Dermis blood vessel endothelial cell (primary cell): ENCODE data around the gene JARID2. TPM values are rescaled to one million over a fixed set of nuclear protein-coding genes. Genes with fewer than 3 reads are reported as not detected.
"Not testable (repeated sequence)": the region's sequence is repeated elsewhere in the genome, so short reads cannot be mapped to it uniquely, and the experiment has no call there.

ENCODE experiments used
- DNase-seq: peaks from one replicate; pipeline ENCODE4 v3.0.0; 2010
- total RNA-seq: library from RNA; depleted of rRNA; stranded (reverse); fragments of >200 nt; gene quantifications from 2 replicates; pipeline ENCODE4 v1.2.3, GENCODE V29; 2014

JARID2 gene
- total RNA-seq, 1 donor from 2014 or later = 15.3 TPM

DNA sequence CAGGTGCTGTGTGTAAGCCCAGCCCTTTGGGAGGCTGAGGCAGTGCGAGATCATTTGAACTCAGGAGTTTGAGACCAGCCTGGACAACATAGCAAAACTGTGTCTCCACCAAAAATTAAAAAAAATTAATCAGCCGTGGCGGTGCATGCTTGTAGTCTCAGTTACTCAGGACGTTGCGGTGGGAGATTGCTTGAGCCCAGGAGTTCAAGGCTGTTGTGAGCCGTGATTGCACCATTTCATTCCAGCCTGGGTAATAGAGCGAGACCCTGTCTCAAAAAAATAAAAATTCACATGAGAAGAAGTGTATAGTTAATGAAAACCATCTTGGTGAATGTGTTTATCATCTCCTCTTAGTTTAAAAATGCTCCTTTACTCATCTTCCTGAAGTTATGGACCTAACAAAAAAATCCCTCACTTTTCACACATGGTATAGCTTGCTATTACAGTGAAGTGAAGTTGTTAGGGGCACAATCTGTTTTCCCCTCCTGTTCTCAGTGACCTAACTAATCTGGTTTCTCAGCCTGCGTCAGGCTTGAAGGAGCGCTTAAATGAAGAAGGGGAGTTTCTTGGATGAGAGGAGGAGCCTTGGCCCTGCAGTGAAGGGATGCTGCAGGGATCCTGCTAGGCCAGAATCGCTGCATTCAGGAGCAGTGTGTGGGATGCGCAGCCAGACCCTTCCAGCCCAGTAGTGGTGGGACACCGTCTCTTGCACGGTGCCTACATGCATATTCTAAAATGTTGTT is 45.3 kb downstream of the JARID2 start:
- no peak for DNase-seq

DNA sequence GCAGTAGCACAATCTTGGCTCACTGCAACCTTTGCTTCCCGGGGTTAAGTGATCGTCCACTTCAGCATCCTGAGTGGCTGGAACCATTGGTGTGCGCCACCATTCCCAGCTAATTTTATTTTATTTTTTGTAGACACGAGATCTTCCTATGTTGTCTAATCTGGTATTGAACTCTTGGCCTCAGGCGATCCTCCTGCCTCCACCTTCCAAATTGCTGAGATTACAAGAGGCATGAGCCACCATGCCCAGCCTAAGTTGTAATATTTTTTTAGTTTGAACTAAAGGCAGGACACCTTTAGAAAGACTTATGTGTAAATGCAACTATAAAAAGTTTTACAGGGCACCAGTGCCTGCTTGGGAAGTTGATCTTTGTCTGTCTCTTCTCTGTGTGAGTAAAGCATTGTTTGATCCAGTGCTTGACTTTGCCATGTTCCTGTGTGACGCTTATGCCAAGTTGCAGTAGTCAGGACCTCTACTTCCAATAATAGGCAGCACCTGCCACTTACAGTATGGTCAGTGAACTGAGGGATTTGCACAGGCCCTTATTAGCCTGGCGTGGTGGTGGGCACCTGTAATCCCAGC is 46.9 kb downstream of the JARID2 start:
- DNase-seq = no peak

DNA sequence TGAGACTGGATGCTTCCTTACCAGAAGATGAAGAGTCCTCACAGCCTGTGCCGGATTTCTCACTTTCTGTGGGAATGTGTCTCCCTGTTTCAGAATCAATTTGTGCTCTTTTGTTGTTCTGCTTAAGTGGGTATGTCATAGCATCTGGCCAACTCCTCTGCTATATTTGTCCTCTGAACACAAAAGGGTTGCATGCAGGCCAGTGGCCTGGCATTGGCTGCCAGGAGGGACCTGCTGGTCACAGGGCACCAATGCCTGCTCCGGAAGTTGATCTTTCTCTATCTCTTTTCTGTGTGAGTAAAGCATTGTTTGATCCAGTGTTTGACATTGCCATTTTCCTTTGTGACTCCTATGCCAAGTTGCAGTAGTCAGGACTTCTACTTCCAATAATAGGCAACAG is 47.8 kb downstream of the JARID2 start:
- DNase-seq = no peak

DNA sequence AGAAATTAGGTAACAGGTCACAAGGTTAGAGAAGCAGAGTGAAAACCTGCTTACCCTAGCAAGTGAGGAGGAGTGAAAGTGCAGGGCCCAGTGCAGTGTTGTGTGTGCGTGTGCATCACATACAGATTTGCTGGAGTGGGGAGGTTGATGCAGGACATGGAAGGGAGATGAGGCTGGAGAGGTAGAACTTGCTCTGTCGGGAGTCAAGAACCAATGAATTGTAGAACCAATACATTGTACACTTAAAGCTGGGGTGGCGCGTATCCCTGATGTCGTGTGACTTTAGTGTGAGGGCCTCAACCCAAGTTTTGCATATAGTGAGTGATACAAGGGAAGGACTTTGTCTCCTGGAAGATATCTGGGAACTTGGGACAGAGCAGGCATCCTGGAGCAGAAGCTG is 48.6 kb downstream of the JARID2 start:
- DNase-seq = no peak

DNA sequence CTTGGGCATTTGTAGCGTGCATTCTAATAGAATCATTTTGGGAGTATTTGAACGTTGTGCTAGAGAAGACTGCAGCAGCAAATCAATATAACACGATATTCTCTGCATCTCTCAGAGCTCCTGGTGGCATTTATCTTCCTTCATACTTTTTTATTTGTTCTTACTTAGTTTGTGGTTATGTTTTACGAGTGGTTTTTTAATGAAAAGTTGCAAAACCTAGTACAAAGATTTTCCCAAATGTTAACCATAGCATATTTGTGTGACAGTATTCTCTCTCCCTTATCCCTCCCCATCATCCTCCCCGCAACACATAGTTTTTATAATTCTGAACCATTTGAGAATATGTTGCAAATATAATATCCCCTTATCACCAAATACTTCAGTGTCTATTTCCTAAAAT is 50.4 kb downstream of the JARID2 start:
- DNase-seq = no peak

DNA sequence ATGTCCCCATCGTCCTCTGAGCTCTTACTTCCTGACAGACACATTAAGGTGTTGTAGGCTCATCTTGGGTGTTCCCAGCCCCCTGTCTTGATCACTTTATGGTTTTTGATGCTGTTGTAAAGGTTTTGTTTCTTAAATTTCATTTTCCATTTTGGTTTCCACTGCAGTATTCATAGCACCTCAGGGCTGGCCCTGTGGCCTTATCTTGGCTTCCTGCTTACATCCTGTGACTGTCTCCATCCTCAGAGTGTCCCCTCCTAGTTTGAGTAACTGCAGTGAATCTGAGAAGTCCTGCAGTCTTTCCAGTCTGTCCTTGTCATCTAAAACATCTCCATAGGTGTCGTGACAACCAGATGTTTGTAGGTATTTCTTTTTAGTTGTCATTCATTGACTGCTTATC is 50.9 kb downstream of the JARID2 start:
- no peak for DNase-seq

DNA sequence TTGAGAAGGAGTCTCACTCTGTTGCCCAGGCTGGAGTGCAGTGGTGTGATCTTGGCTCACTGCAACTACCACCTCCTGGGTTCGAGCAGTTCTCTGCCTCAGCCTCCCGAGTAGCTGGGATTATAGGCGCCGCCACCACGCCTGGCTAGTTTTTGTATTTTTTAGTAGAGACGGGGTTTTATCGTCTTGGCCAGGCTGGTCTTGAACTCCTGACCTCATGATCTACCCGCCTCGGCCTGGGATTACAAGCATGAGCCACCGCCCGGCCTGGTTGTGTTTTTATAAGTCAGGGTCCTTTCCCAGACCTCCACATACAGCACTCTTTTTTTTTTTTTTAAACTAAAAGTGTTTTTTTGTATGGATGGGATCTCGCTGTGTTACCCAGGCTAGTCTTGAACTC is 51.3 kb downstream of the JARID2 start:
- DNase-seq = not testable (repeated sequence)

DNA sequence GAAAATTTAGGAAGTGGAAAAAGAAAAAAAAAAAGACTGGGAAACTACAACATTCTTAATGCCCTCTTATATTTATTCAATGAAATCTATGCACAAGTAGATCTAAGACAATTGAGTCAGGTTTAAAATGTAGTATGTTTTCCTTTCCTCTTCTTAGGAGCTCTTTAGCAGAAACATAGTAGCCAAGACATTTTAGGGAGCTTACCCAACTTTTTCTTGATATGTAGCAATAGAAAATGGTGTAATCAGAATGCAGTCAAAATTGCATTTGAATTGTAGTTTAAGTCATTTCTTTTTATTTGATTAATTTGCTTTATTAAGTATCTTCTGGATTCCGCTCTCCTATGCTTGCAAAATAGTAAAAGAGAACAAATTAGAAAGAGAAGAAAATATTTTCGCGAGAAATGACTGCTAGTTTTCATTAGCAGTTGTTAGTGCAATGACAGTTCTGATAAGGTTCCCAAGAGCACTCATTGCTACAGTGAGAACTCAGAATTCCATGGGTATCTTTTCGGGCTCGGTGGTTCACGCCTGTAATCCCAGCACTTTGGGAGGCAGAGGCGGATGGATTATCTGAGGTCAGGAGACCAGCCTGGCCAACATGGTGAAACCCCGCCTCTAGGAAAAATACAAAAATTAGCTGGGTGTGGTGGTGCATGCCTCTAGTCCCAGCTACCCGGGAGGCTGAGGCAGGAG is 52.2 kb downstream of the JARID2 start:
- no peak for DNase-seq

DNA sequence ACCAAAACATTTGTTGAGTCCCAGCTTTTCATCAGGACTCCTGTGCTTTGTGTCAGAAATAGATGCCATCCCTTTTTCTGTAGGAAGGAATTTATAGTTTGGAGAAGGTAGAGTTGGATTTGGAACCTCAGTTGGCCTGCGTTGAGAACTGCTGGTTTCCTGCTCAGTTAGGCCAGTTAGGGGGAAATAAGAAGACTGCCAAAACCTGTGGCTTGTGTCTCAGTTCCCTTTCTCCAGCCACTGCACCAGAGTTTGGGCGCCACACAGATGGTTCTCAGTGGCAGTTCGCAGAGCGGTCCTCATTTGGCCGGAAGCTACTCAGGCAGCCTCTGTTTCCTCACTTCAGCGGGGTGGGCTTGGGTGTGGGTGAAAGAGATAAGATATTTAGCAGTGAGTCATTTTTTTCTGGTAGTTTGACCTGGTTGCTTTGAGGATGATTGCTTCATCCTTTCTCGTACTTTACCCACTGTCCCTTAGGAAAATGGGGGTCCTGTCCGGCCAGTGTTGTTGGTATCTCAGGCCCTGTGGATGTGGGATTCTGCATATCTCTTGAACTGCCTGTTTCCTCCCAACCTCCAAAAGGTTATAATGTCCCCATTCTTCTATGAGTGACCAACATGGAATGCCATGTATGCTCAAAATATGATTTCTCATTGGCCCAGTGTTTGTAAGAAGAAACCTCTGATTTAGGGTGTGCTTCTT is 53.7 kb downstream of the JARID2 start:
- peak; percentile 50 for DNase-seq

DNA sequence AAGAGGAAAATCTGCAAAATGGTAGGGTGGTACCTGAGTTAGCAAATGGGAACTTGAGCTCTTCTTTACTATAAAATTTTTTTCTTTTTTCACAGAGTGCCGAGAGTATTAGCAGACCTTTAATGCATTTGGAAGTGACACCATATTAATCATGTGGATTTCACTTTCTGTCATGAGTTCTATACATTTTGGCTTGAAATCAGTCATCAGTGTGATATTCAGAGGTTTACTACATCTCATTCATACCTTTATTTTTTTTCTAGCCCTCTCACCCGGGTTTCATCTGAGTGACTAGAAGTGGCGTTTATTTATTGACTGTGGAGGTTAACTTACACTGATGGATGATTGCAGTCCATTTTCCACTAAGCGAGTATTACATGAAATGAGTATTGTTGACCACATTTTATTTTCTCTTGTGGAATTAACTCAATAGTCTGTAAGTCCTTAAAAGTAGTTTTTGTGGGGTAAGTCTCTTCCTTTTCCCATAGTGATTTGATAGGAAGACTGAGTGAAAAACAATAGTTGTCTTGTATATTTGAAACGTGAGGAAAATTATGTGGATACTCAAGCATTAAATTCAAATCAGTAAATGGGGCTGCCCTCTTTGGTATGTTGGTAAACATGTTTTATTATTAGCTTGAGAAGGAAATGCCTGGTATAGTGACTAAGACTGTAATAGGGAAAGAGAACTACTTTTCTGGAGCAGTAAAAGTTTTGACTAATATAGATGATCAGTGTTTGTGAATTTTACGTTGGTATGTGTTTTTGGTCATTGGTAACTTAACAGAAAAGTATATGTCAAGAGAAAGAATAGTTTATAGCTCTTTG is 55.5 kb downstream of the JARID2 start:
- no peak for DNase-seq

DNA sequence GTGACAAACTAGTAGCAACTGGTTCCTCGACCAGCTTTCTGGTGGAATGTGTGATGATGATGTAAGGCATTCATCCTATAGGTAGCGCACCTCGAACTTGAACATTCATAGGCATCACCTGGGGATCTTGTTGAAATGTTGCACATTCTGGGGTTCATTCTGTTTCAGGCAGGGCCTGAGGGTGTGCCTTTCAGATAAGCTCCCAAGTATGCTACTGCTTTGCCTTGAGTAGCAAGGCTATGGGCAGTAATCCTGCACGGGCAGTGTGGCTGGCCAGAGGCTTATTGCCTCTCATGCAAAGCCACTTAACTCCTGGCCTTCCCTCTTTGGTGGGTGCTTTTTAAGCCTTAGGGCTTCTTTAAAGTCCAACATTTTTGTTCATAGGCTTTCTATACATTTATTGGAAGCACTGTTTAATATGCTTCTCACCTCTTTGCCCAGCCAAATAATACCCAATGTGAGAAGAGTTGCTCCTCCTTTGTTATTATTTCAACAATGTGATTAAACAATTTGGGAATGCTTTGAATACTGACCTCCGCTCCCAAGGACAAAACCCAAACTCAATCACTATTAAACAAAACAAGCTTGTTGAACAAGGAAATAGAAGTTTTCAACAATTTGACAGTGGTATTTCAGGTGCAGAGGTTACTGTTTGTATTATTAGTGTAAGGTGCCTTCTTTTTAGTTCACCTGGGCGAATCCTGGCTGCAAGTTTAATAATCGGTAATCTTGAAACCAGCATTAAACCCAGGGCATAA is 57.5 kb downstream of the JARID2 start:
- DNase-seq = no peak

DNA sequence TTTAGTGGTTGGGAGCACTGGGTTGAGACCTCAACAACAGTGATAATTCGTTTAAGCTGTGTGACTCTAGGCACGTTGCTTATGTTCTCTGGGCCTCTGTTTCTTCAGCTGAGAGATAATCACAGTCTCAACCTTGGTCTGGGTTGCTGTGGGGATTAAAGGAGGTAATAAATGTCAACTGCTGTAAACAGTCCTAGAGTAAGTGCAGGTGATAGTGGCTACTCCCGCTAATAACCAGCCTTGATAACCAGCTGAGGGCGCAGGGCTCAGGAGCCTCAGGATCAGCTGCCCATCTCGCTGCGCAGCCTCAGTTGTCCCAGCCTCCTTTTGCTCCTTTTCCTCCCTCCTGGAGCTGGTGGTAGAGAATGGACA is 58.0 kb downstream of the JARID2 start:
- no peak for DNase-seq

DNA sequence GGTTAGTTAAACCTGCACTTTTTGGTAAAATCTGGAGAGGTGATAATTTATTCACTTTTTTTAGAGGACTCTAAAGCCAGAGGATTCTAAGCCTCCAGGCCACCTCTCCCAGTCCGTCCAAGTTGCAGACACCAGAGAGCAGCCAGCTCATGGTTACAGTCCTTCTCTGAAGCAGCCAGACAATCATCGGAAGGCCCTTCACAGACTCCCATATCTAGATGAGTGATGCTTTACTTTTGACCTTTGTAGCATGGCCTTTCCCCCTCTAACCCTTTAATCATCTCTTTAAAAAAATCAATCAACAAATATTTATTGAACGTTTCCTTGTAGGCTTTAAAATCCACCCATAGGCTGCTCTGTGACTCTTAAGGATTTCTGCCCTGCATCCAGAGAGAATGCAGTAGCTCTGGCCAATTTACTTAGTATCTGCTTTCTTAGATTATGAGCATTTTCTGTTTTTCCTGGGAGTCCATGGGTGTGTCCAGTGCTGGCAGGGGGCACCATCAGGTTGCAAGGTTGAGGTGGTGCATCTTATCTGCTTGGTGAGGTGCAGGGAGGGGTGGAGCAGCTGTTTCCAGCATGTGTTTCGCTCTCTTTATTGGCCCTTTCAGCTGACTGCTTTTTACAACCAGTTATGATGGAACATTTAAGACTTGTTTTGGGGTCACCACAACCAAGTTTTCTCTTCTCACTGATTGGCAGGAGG is 58.6 kb downstream of the JARID2 start:
- no peak for DNase-seq

DNA sequence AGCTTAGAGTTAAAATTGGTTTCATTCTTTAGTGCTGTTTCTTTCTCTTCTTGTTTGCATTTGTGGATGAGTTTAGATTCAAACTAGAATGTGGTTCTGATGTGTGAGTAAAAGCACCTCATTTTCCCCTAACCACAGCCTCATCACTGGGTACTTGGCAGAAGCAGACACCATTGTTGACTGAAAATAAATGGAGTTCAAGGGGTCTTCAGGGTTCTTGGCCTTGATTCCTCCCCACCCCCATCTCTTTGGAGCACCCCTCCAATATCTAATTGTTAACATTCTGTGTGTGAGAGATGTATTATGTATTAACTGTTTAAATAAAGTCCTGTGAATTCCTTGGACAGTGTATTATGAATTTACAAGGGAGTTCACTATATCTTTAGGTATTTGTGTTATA is 59.6 kb downstream of the JARID2 start:
- no peak for DNase-seq

DNA sequence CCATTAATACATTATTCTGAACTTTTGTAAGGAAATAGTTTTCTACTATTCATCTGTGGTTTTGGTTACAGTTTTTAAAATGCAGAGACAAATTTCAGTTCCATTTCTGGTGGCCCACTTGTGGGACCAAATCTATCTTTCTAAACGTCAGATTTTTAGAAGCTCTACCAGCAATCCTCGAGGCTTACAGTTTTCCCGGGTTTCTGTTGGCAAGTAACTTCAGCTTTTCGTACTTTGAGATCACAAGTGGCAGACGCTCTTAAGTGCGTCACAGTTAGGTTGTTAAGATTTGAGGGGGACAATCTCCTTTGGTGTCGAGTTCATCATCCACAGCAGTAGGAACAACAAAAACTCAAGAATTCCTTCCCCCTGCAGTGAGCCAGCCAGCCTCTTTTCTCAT is 60.0 kb downstream of the JARID2 start:
- no peak for DNase-seq

DNA sequence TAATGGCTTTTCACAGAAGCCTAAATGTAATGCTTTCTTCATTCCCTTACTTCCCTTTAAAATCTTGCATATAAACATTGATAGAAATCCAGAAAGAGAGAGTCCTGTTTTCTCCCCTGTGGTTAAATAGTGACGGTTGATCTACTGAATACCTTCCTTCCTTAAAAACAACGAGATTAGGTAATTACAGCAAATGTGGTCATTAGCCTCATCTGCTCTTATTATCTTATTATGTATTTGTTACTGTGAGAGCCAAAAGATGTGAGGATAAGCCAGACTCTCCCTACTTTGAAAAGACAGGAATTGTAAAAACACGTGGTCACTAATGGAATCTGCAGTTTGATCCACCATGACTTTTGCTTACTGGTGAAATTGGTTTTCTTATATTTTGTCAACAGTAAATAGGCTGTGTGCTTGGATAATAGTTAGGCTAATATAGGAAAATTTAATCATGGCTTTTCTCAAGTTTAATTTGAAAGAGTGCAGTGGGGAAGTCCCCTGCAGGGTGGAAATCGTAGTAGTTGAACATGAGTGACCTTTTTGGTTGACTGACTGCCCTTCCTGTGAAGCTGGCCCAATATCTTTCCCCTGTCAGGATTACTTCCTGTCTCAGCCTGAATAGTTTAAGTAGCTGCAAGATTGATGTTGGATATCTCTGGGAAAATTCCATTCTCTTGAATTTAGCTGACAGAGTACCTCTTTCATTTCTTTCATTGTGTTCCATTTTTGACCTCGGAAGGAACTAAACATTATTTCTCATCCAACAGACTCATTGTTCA is 62.8 kb downstream of the JARID2 start:
- peak; percentile 67 for DNase-seq

DNA sequence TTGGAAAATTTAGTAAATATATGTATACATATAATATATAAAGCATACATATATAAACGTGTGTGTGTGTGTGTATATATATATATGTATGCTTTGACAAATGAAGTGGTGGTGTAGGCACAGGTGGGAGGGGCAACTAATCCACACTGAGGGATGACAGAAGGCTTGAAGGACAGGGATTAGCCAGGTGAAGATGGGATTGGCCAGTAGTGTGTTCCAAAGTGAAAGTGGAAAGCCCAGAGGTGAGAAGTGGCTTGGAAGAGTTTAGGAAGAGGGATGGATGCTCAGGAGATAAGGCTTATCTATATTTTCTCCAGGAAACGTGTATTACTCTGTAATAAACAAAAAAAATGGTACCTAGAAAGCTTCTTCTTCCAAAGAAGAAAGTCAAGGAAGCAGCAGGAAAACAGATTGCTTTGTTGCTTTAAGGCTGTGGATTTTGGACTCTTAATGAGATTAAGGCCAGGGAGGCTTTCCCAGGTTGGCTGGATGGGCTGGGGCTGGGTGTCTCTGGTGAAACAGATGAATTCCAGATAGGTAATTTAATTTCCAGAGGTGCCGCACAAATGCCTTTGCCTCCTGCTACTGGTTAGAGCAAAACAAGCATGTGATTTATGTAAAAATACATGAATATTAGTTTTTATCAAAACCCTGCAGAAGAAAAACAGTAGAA is 63.9 kb downstream of the JARID2 start:
- DNase-seq = no peak

DNA sequence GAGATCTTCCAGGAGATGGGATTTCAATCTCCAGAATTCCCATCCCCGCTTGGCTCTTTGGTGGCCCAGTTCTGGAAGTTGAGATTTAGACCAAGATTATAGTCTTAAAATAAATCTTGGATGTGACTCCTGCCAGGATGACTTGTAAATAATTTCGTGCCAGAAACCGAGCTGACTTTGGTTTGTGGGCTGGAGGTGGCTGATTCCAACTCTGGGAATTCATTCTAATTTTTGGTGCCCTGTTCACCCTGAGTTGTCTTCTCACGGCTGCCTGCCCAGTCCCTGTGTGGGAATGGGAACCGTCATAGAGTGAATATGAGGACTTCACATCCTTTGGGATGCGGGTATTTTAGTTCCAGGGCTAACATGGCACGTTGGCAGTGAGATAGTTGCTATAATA is 64.8 kb downstream of the JARID2 start:
- DNase-seq = no peak

DNA sequence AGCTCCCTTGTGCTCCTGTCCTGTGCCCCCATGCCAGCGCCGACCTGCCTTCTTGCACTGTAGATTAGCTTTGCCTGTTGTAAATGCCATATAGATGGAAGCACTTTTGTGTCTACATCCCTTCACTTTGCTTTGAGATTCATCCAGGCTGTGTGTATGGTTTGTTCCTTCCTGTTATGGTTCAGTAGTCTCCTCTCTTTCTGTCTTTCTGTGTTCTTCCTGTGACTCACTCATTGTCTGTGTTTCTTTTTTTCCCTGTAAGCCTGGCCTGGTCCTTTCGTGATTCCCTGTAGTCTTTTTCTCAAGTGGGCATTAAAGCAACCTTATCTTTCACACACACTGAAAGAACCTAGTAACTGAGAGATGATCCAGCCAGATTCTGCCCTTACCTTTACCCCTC is 66.6 kb downstream of the JARID2 start:
- peak; percentile 49 for DNase-seq

DNA sequence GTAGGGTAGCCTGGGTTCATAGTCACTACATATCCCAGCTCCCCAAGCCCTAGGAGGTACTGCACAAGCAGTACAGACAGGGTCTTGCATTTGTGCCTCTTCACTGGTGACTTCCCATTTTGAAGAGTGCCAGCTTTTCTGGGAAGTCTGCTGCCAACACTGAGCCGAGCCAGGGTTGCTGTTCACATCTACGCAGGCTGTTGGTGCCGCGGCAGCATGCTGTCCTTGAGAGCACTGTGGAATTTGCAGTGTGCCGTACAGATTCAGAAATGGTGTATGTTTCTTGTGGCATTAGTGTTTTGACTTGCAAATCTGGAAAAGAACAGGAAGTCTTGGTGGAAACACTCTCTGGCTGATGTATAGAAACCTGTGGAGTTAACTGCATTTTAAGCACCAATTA is 67.5 kb downstream of the JARID2 start:
- DNase-seq = no peak
